CD4-positive, alpha-beta T cell treated with Interferon alpha-2 for 1 hour (primary cell): ENCODE results near the gene PDHX.
"Not testable (repeated sequence)": the region's sequence is repeated elsewhere in the genome, so short reads cannot be mapped to it uniquely, and the experiment has no call there.

Source experiments
- DNase-seq, 2 donors: peaks; one replicate each; pipeline ENCODE4 v3.0.0-alpha.2; 2020 to 2022

The PDHX gene

DNA sequence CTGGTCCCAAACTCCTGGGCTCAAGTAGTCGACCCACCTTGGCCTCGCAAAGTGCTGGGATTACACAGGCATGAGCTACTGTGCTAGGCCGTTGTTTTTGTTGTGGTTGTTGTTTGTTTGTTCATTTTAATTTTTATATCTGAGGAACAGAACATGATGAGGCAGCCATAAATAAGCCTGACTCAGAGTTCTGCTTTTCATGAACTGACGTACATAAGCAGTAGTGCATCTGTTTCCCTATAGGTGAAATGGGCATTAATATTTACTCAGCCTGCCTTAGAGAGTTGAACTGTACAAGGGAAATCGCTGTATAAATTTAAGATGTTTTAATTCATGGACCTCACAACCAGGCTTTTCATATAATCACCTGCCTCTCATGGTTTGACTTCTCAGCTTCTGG, 80.5 kb downstream of the PDHX start:
- no peak for DNase-seq

DNA sequence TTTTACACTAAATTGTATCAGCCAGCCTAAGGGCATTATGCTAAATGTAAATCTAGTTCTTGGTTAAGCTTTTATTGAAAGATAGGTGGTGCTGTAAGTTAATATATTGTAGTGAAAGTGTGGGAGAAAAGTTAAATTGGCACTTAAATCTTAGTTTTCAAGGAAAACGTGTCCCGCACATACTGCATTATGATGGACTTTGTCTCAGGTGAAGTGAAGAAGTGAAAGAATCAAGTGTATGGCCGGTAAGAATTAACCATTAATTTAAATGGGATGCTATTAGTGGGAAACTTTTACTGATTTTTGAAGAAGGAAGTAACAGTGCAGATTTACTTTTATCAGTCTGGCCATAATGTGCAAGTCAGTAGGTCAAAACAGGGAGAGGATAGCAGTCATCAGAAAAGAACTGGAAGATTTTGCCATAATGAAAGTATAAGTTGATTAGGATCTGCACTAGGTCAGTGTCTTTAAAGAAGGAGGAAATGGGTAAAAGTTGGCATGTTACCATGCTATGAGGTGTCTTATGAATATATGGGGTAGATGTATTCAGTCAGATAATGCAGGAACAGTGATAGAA, 81.6 kb downstream of the PDHX start:
- DNase-seq = peak in 1 of 2 donors; percentile 46

DNA sequence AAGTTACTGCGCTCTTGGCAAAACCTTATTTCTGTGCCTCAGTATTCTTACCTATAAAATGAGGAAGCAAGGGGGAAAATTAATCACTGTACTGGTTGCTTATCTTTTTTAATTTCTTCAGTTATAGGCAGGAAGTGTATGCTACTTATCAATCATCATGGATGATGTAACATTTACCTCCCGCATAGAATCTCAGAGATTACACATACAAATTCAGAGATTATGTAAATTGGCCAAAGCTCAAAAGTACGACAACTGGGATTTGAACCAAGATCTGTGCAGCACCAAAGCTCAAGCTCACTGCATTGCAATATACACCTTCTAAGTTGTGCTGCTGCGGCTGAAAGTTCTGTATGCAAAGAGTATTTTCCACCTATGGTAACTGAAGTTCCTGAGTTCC, 83.0 kb downstream of the PDHX start:
- DNase-seq = no peak

DNA sequence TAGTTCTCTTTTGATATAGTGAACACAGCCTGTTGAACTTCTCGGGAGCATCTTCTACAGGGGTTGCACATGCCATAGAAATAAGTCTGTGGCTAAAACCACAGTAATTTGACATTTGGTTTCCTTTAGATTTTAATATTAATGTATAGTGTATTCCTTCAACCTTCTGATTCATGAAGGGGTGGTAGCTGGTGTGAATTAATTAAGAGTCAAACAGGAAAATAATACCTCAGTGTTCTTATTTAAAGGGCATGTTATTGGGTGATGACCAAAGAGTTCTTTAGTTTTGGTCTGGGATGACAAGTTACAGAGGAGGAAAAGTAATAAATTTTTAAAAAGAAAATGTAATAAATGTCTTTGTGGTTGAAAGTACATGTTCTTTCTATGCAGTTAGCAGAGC, 86.8 kb downstream of the PDHX start:
- no peak for DNase-seq

DNA sequence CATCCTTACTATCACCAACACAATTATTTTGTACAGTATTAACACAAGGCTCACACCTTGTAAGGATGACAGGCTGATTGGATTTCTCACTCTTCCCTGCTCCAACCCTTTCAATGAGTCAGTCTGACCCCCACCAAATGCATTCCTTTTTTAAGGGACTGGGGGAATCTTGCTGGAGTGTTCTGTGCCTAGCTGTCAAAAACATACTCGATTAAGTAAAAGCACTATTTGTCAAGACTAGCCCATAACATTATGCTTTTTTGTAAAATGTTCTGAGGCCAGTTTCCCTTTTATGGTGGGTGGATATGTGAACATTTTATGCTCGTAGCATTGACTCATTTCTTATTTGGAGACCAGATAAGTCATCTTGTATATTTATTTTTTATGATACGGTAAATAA, 87.2 kb downstream of the PDHX start:
- no peak for DNase-seq

DNA sequence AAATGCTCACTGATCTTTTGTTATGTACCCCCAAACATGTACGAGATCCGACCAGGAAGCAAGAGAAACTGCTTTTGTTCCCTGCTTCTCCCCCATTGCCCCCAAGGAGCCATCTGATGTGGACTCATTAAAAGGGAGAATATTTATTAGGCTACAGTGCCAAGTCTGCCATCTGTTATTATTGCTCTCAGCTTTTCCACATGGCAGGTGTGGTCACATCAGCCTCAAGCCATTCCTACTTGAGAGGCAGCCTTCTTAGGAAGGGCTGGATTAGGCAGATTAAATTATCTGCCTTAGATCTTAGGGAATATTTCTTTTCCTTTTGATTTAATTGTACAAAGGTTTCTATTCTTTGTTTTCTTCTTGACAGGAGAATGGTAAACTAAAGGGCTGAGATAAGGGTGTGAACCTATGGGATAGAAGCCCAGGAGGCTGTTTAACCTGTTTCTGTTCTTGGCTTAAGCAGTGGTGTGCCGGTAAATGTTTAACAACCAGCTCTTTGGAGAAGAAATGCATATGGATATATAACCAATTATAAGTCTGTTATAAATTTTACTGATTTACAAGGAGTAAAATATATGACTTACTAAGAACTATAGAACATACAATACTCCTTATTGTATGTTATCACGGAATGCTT, 88.8 kb downstream of the PDHX start:
- no peak for DNase-seq

DNA sequence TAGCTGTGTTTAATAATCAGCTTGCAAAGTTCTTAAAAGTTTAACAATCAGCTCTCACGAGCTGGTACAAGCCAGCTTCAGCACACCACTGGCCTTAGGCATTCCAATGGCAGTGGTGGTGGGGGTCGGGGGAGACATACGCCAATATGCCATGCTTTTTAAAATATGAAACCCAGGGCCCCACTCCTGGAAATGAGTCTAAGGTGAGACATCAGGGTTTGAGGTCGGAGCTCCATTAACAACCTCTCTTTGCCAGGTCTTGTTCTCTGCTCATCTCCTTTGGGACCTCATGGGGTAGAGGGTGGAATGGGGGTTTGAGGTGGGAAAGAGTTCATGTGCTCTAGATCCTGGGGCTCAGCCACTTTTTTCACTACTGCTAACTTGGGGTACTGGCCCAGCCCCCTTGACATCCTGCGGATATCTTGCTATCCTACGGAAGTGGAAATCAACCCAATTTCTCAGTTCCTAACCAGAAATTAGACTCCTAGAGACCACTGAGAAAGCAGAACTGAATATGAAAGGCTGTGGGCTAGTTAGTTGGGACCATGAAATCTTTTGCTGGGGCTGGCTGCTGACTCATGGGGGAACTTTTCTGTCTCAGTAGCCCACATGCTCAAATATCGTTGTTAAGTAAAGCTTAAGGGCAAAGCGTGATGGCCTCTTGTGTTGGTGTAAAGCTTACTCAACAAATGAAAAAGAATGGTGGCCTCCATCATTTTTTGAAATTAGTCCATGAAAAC, 90.1 kb downstream of the PDHX start:
- DNase-seq = peak; percentile 49 to 57

DNA sequence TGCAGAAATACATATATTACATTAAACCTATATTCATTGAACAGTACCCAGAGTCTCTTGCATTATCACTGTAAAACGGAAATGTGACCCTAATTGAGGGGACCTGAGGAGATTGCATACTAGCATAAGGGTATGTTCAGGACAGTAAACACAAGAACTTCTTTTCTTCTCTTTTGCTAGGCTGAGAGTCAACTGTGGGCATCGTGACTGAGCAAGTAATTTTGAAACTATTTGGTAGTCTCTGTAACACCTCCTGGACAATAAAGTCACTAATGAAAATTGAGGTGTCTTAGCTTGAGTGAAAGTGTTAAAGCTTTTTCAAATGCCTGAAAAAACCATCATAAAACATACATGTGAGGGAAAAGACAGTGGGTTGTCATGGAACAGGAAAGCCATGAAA, 90.9 kb downstream of the PDHX start:
- no peak for DNase-seq

DNA sequence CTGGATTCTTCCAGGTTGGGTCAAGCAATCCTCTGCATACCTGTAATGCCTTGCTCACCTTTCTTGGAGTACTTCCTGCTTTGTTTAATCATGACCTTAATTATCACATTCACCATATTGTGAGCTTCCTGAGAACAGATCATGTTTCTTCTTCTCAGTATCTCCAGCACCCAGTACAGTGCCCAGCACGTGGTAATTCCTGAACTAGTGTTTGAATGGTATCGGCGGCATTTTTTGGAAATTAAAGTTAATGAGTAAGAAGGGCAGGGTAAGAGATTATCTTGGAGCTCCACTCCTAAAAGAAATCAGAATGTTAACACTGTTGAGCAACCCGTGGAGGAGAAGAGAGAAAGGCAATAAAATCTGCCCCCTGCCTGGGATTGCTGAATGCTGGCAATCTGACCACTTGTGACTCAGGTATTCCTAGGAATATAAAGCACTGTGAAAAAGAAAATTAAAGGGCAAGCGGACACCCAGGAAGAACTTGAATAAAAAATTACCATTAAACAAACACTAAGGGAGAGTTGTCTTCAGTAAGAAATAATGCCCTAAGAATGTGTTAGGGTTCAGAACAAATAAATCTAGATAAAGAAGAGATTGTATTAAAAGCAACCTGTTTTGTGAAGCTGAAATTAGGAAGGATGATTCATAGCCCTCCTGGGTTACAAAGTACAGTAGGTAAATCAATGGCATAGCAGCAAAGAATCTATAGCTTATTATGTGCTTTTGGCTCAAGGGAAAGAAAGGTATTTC, 92.9 kb downstream of the PDHX start:
- DNase-seq = no peak

DNA sequence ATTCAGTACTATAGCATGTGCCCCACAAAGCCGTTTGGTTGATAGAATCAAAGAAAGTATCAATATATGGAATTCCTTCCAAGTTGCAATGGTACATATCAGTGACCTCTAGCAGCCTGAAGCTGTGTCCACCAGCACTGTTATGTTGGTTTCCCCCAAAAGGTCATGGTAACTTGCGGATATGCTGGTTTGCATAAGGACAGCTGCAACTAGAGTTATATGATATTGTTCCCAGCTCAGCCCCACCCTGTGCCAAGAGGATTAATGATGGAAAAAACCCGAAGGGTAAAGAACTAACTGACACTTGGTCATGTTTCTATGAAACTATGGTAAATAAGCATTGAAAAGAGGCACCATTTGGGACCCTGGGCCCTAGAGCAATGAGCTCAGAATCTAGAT, 93.5 kb downstream of the PDHX start:
- no peak for DNase-seq

DNA sequence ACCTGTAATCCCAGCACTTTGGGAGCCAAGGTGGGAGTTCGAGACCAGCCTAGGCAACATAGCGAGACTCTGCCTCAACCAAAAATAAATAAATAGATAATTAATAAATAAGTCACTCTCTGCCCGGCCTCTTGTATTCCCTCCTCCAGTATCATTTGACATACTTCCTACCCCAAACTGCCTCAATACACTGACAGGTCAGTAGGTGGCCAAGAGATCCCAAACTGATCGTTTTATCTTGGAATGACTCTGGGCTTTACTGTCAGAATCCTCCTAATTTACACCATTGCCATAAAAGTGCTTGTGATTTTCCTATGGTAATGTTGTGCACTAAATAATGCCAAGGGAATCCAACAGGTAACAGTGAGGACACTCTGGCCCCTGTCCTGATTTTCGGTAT, 94.2 kb downstream of the PDHX start:
- no peak for DNase-seq

DNA sequence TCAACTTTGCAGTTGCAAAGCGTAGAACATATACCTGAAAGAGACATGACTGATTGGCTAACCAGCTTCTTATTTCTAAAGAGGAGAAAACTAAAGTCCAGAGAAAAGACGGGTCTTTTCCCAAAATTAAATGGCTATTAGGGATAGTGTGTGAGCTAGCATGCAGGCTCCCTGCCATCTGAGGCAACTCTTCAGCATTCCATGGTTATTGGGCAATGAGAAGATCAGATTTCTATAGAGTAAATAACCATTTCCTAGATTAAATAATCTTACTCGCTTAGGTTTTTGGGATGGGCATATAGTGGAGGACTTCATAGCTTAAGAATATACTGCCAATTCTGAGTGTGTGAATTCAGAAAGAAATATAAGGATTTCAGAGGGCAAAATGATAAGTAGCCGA, 95.0 kb downstream of the PDHX start:
- DNase-seq = no peak

DNA sequence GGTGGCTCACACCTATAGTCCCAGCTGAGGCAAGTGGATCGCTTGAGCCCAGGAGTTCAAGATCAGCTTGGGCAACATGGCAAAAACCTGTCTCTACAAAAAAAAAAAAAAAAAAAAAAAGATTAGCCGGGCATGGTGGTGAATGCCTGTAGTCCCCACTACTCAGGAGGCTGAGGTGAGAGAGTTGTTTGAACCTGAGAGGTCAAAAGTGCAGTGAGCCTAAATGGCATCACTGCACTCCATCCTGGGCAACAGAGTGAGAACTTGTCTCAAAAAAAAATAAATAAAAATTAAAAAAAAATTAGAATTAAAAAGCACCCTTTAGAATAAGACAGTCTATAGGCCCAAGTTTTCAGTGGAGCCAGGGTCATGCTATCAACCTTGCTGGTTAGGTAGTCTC, 95.5 kb downstream of the PDHX start:
- DNase-seq = no peak

DNA sequence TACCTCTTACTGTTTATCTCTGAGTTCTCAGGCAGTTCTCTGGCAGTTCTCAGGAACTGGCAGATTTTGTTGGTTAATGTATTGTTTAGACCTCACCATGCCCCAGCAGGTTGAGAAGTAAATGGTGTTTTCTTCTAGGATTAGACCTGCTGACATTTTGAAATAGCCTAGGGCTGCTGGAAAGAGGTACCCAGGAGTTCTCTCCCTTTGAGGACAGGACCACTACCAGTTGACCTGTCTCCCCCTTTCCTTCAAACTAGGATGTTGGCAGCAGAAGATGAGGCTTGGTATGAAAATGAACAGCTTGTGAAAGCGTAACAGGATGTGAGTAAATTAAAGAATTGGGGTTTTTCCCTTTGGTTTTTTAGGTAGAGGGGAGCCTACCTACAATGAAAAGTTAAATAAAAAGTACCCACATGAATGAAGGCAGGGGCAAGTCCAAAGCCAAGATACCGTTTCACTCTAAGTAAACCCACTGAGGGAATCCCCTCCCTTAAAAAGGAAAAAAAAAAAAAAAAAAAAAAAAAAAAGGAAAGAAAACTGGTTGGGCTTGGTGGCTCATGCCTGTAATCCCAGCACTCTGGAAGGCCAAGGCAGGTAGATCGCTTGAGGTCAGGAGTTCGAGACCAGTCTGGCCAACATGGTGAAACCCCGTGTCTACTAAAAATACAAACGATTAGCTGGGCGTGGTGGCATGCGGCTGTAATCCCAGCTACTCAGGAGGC, 96.2 kb downstream of the PDHX start:
- DNase-seq = peak; percentile 18 to 74

DNA sequence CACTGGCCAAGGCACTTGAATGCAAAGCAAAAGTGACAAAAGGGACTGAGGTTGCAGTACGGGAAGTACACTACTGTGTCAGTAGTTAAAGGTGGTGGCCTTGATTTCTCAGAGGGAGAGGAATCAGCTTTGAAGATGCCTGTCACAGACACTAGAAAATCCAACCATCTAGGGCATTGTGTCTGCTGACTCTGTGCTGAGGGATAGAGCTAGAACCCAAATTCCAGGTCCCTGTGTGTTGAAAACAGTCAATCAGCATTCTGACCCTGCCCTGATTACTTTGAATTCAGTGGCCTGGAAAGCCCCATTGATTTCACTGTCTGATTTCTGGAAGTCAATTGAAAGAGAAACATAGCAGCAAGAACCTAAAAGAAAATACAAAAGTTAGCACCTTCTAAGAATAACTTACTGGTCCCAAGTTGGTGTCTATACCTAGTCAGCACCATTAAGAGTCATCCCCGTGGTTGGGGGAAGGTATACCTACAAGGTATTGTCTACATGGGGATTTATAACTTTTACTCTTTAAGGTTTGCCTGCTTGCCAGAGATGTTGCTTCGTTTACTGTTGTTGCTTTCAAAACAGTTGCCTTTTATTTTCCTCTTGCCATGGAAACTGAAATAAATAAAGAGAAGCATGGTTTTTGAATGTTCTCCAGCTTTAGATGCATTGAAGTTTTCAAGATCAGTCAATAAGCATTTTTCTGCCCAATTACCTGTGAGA, 97.3 kb downstream of the PDHX start:
- DNase-seq = peak; percentile 48 to 80

DNA sequence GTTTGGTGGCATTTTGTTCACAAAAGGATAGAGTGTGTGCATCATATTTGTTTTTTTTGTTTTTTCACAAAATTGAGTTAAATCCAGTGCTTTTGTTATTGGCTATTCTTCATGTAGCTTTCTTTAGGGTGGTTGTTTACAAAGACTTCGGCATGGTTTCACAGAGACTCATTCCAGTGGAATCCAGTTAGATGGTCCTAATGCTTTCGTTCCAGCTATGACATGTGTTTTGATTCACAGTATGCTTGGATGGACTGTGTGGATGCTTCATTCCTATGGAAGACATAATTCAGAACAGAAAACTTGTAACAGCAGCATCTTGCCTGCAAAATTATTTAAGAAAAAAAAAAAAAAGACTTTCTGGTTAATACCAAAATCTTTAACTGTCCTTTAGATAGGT, 97.9 kb downstream of the PDHX start:
- no peak for DNase-seq

DNA sequence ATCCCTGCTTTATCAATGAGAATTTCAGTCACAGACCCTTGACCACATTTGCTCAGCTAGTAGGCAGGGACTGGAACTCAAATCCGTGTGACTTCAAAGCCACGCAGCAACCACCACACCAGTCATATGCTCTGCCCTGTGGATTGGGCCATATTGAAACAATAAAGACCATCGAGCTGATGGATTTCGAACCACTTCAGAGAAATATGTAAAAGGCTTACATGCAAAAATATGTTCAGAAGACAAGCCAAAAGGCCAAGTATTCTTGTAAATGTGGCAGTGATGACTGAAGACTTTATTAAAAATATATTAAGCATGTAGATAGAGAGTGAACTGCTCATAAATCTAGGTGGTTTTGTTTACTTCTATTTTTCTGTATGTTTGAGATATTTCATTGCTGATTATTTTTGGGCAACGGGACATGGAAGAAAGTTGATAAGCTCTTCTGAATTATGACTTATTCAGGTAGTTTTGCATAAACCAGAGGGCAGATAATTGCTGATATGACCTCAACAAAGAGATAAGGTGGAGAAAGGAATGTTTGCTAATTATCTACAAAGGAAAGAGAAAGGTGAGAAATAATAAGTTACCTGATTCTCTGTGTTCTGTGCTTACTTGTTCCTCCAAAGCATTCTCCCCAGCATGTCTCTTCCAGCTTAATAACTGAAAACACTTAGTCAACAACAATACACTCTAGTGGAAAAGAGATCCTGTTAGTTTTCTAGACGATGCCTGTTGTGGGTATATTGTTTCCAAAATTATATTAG, 99.4 kb downstream of the PDHX start:
- no peak for DNase-seq

DNA sequence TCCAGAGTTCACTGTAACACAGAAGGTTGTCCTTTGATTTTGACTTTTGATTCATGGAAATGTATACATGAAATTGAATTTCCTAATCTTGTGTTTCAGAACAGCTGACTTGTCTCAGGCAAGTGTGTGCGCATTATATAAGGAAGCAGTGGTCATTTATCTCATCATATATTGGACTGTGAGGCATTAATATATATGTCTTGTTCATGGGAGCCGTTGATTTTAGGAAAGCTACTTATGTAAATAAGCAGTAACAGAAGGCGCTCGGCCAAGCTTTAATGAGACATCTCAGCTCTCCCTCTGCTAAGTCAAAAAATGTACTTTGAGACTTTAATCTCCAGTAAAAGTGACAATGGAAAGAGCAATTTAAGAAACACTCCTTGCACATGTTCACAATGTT, 100.5 kb downstream of the PDHX start:
- no peak for DNase-seq

DNA sequence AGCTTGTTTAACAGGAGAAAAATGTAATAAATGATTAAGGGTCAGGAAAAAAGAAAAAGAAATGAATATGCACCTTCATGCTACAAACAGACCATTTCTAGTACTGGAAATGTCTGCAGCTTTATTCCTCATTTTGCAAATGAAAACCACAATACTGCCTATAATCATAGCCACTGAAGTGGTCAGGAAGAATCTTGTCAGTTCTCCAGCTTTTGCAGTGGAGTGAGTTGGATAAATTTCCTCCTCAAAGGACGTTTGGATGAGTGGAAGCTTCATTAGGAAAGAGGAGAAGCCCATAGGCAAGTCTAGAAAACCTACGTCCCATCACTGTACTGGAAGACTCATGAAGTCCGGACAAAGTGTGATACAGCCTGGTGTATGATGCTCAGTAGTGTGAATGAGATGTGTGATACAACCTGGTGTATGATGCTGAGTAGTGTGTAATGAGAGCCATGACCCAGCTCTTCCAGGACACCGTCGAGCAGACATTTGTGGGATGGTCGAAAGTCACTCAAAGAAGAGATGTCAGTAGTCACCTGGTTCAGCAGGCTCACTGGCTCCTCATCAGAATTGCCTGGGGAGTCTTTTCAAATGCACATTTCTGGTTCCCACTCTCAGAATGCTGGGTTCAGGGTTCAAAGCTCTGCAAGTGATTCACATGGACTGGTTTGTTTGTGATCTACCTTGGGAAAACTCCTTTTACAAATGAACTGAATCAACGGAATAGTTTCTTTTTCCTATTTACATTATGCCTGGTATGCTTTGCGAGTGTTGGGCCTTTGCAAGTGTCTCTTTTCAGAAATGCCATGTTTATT, 101.3 kb downstream of the PDHX start:
- no peak for DNase-seq

DNA sequence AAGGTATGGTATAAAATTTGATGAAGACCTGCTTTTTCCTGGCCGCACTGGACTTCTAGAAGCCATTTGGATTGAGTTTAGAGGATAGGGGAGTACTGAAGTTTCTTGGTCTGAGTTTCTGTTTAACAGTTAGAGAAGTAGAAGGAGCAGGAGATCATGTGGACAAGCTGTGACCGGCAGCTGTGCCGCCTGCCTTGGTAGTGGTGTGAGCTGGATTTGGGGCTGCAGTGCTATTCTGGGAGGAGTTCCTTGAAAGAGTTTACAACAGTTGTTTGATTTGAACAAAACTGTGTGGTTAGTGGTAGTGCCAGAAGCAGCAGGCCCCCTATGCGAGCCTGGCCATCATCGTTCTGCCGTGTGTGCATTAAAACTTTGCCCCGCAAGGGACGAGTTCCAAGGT, 105.2 kb downstream of the PDHX start:
- DNase-seq = no peak

DNA sequence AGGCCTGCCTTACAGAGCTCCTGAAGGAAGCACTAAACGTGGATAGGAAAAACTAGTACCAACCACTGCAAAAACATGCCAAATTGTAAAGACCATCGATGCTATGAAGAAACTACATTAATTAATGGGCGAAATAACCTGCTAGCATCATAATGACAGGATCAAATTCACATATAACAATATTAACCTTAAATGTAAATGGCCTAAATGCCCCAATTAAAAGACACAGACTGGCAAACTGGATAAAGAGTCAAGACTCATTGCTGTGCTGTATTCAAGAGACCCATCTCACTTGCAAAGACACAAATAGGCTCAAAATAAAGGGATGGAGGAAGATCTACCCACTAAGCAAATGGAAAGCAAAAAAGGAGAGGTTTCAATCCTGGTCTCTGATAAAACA, 107.5 kb downstream of the PDHX start:
- not testable (repeated sequence) for DNase-seq
